Measurements from ENCODE around the gene CORIN.

DNA sequence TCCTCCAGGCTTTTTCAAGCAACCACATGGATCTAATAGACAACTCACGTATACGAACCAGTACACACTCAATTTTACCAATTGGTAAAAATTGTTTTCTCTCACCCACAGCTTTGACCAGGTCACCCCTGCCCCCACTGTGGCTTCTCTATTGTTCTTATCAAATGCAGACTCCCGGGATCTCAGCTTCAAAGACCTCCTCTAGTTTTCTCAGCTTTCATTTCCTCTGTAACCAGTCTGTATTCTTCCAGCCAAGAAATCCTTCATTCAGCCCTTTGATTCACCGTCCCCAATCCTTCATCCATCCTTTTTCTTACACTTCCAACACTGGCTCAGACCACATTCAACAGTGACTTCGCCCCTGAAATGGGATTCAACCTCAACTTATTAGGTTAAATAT, 120.7 kb downstream of the CORIN start:
- TF ChIP-seq, protein P1, sequence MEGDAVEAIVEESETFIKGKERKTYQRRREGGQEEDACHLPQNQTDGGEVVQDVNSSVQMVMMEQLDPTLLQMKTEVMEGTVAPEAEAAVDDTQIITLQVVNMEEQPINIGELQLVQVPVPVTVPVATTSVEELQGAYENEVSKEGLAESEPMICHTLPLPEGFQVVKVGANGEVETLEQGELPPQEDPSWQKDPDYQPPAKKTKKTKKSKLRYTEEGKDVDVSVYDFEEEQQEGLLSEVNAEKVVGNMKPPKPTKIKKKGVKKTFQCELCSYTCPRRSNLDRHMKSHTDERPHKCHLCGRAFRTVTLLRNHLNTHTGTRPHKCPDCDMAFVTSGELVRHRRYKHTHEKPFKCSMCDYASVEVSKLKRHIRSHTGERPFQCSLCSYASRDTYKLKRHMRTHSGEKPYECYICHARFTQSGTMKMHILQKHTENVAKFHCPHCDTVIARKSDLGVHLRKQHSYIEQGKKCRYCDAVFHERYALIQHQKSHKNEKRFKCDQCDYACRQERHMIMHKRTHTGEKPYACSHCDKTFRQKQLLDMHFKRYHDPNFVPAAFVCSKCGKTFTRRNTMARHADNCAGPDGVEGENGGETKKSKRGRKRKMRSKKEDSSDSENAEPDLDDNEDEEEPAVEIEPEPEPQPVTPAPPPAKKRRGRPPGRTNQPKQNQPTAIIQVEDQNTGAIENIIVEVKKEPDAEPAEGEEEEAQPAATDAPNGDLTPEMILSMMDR (IDR thresholded peaks at IDR 0.05), result no peak
- no peak for TF ChIP-seq POLR2A (IDR thresholded peaks at IDR 0.05)
- no peak for TF ChIP-seq EP300 (IDR thresholded peaks at IDR 0.05)

Measured in stomach (tissue), 4 donors.